Measurements from ENCODE around the gene RIPK3. TPM values are rescaled to one million over a fixed set of nuclear protein-coding genes. Genes with fewer than 3 reads are reported as not detected.

RIPK3 gene
- total RNA-seq, 1 experiment from 2014 or later, result 0.35 TPM

- Histone ChIP-seq H3K27ac (ENCODE audit: insufficient read length, low read depth, low read length) (no peak overlapping the region), H3K14ac (ENCODE audit: insufficient read depth, low read length) (no peak overlapping the region), H3K9ac (ENCODE audit: extremely low read depth, insufficient read length, low read length) (no peak overlapping the region), H2BK20ac (ENCODE audit: low read depth, low read length, poor library complexity, severe bottlenecking) (no peak overlapping the region), H3K9me3 (ENCODE audit: control insufficient read depth, low read depth, low read length) (no peaks in the 10 kb centered on the region), H2BK15ac (ENCODE audit: low read depth, low read length) (no peak overlapping the region), H4K5ac (ENCODE audit: insufficient read length, low read depth, low read length) (no peak overlapping the region), H3K4me1 (ENCODE audit: insufficient read depth, low read length) (no peaks in the 10 kb centered on the region; the same call in 1 of the 2 replicates), H3K4me2 (ENCODE audit: insufficient read depth, insufficient read length, low read length) (peak overlapping the region; percentile 85), H3K23me2 (ENCODE audit: insufficient read length, low read depth, low read length, poor library complexity, severe bottlenecking) (peaks cover 20% of the 10 kb centered on the region), H3K79me2 (ENCODE audit: insufficient read depth, low read length) (no peaks in the 10 kb centered on the region), H3K79me1 (ENCODE audit: insufficient read depth, low read depth, low read length, poor library complexity, severe bottlenecking) (no peaks in the 10 kb centered on the region), H3K23ac (ENCODE audit: insufficient read length, low read depth, low read length) (no peak overlapping the region), H2AK5ac (ENCODE audit: insufficient read length, low read length) (no peak overlapping the region), H4K8ac (replicated peaks; ENCODE audit: insufficient read length, low read depth, low read length) (no peak overlapping the region), H2AFZ (ENCODE audit: low read length) (no peak overlapping the region), H4K20me1 (ENCODE audit: control insufficient read depth, insufficient read depth, insufficient read length) (no peaks in the 10 kb centered on the region), H3K56ac (ENCODE audit: insufficient read length, low read depth, low read length) (no peak overlapping the region), H2BK120ac (ENCODE audit: low read depth, low read length, poor library complexity, severe bottlenecking) (no peak overlapping the region), H3K27me3 (ENCODE audit: insufficient read depth, low read length) (peaks cover 33% of the 10 kb centered on the region), H2BK5ac (ENCODE audit: insufficient read length, low read length) (no peak overlapping the region), H3K18ac (ENCODE audit: insufficient read length, low read depth, low read length) (no peak overlapping the region), H3T11ph (ENCODE audit: low read length) (no peak overlapping the region), H4K91ac (ENCODE audit: insufficient read length, low read depth, low read length) (no peak overlapping the region), H2BK12ac (ENCODE audit: insufficient read length, low read depth, low read length) (no peak overlapping the region), H3K4ac (ENCODE audit: low read depth, low read length) (no peak overlapping the region)
- Mint-ChIP-seq H3K4me3 (peak overlapping the region; percentile 60 to 91; a peak in 4 of 5 replicates), H3K27ac (no peak overlapping the region), H3K36me3 (ENCODE audit: insufficient read depth in 1 of 3, low read depth in 3 of 3) (no peaks in the 10 kb centered on the region; a peak in 1 of 7 replicates), H3K9me3 (peaks cover 0 to 2% of the 10 kb centered on the region in 2 experiments; a peak in 4 of 5 replicates), H3K4me1 (peaks cover 19 to 33% of the 10 kb centered on the region in 2 experiments), H3K27me3 (ENCODE audit: low read depth) (peaks cover 90% of the 10 kb centered on the region)
- TF ChIP-seq, protein P1, sequence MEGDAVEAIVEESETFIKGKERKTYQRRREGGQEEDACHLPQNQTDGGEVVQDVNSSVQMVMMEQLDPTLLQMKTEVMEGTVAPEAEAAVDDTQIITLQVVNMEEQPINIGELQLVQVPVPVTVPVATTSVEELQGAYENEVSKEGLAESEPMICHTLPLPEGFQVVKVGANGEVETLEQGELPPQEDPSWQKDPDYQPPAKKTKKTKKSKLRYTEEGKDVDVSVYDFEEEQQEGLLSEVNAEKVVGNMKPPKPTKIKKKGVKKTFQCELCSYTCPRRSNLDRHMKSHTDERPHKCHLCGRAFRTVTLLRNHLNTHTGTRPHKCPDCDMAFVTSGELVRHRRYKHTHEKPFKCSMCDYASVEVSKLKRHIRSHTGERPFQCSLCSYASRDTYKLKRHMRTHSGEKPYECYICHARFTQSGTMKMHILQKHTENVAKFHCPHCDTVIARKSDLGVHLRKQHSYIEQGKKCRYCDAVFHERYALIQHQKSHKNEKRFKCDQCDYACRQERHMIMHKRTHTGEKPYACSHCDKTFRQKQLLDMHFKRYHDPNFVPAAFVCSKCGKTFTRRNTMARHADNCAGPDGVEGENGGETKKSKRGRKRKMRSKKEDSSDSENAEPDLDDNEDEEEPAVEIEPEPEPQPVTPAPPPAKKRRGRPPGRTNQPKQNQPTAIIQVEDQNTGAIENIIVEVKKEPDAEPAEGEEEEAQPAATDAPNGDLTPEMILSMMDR (conservative IDR thresholded peaks at IDR 0.05), result no peak
- WGBS (ENCODE audit: extremely low coverage, insufficient read length, low lambda C conversion rate), result no CpG with 5 or more reads among the region's 26 CpGs
- peak; percentile 56 for DNase-seq
These were observed 8.0 kb downstream of the RIPK3 start for GRCh38 chr14:24331731-24332267.
